OCI-LY1 (cell line): ENCODE data around the gene MMP10.
"Not testable (repeated sequence)": the region's sequence is repeated elsewhere in the genome, so short reads cannot be mapped to it uniquely, and the experiment has no call there.

Source experiments
- H2AFZ ChIP-seq: fragments of 200-600 bp; sonication (generic), shearing (Covaris generic); 2 replicates; pipeline ENCODE4 v1.6.0; 2014; ENCODE audit warnings: antibody characterized with exemption, mild to moderate bottlenecking, low read length
- H3F3A ChIP-seq: fragments of 200-600 bp; sonication (generic), shearing (Covaris generic); 2 replicates; pipeline ENCODE4 v1.6.0; 2014; ENCODE audit warnings: mild to moderate bottlenecking, antibody characterized with exemption, low read length, moderate library complexity; ENCODE audit not compliant: insufficient read depth
- H3K27ac ChIP-seq: fragments of 200-600 bp; sonication (generic); 2 replicates; pipeline ENCODE4 v1.5.1; 2014; ENCODE audit warnings: low read length, mixed run types, mild to moderate bottlenecking, low read depth; ENCODE audit not compliant: poor library complexity, severe bottlenecking
- H3K27me3 ChIP-seq: fragments of 200-600 bp; sonication (generic); 2 replicates; pipeline ENCODE4 v1.6.0; 2014; ENCODE audit warnings: antibody characterized with exemption, mild to moderate bottlenecking, low read length, moderate library complexity; ENCODE audit not compliant: insufficient read depth
- H3K36me3 ChIP-seq: fragments of 200-600 bp; sonication (generic); 2 replicates; pipeline ENCODE4 v1.6.1; 2014; ENCODE audit warnings: mild to moderate bottlenecking, antibody characterized with exemption, low read length, moderate library complexity, mixed read lengths; ENCODE audit not compliant: insufficient read depth
- H3K4me1 ChIP-seq: fragments of 200-600 bp; sonication (generic); 2 replicates; pipeline ENCODE4 v1.5.1; 2014; ENCODE audit warnings: mild to moderate bottlenecking, low read length, moderate library complexity; ENCODE audit not compliant: insufficient read depth, severe bottlenecking
- H3K4me2 ChIP-seq: fragments of 200-600 bp; sonication (generic), shearing (Covaris generic); 2 replicates; pipeline ENCODE4 v1.6.1; 2014; ENCODE audit warnings: low read length
- H3K4me3 ChIP-seq: fragments of 200-600 bp; sonication (generic); 2 replicates; pipeline ENCODE4 v1.5.1; 2014; ENCODE audit warnings: low read length, low read depth, mild to moderate bottlenecking, mixed read lengths; ENCODE audit not compliant: poor library complexity, severe bottlenecking
- H3K79me2 ChIP-seq: fragments of 200-600 bp; shearing (Covaris generic); 2 replicates; pipeline ENCODE4 v1.6.1; 2016; ENCODE audit warnings: mixed run types, low read length, mixed read lengths; ENCODE audit not compliant: insufficient read depth
- H3K9ac ChIP-seq: fragments of 200-600 bp; sonication (generic), shearing (Covaris generic); 2 replicates; pipeline ENCODE4 v1.6.1; 2014; ENCODE audit warnings: mild to moderate bottlenecking, low read length, mixed read lengths
- H3K9me2 ChIP-seq: fragments of 200-600 bp; sonication (generic), shearing (Covaris generic); 2 replicates; pipeline ENCODE4 v1.6.1; 2014; ENCODE audit warnings: low read depth, mild to moderate bottlenecking, low read length, mixed read lengths
- H3K9me3 ChIP-seq: fragments of 200-600 bp; shearing (Covaris generic); 2 replicates; pipeline ENCODE4 v1.6.1; 2014; ENCODE audit warnings: low read length, mixed read lengths
- H4K20me1 ChIP-seq: fragments of 200-600 bp; sonication (generic), shearing (Covaris generic); 2 replicates; pipeline ENCODE4 v1.6.0; 2016; ENCODE audit warnings: mild to moderate bottlenecking, low read length; ENCODE audit not compliant: insufficient read depth
- CTCF ChIP-seq: fragments of 200-600 bp; sonication (generic), shearing (Covaris generic); IDR thresholded peaks from 2 replicates; pipeline ENCODE4 v1.5.1; 2017; ENCODE audit warnings: mild to moderate bottlenecking, antibody characterized with exemption, low read length, moderate library complexity, mixed read lengths
- EZH2 ChIP-seq: fragments of 200-600 bp; sonication (generic), shearing (Covaris generic); IDR thresholded peaks from 2 replicates; pipeline ENCODE4 v1.8.0; 2017; ENCODE audit warnings: borderline replicate concordance, mixed run types, mild to moderate bottlenecking, antibody characterized with exemption, low read length, moderate library complexity, mixed read lengths

The MMP10 gene

GRCh38 chr11:102753267-102753666 lies 27.2 kb downstream of the MMP10 start:
- Histone ChIP-seq H3K4me3 (no peak overlapping the region), H2AFZ (no peak overlapping the region), H4K20me1 (no peaks in the 10 kb centered on the region), H3K27me3 (no peaks in the 10 kb centered on the region), H3K36me3 (no peaks in the 10 kb centered on the region), H3K9me2 (no peaks in the 10 kb centered on the region), H3K9ac (no peak overlapping the region), H3K4me1 (no peaks in the 10 kb centered on the region), H3K4me2 (no peak overlapping the region), H3K27ac (no peak overlapping the region), H3K79me2 (no peaks in the 10 kb centered on the region), H3F3A (no peaks in the 10 kb centered on the region), H3K9me3 (no peaks in the 10 kb centered on the region)
- TF ChIP-seq EZH2 (no peak), CTCF (no peak)

GRCh38 chr11:102751673-102752072 lies 28.8 kb downstream of the MMP10 start:
- Histone ChIP-seq H3K4me1 (no peaks in the 10 kb centered on the region), H3K9me3 (no peaks in the 10 kb centered on the region), H3K79me2 (no peaks in the 10 kb centered on the region), H3F3A (no peaks in the 10 kb centered on the region), H2AFZ (no peak overlapping the region), H4K20me1 (no peaks in the 10 kb centered on the region), H3K36me3 (no peaks in the 10 kb centered on the region), H3K4me3 (no peak overlapping the region), H3K27me3 (no peaks in the 10 kb centered on the region), H3K9me2 (no peaks in the 10 kb centered on the region), H3K4me2 (no peak overlapping the region), H3K27ac (no peak overlapping the region), H3K9ac (no peak overlapping the region)
- TF ChIP-seq CTCF (no peak), EZH2 (no peak)

GRCh38 chr11:102749101-102749722 lies 31.2 kb downstream of the MMP10 start:
- no peak overlapping the region for H3K27ac ChIP-seq
- no peaks in the 10 kb centered on the region for H3K79me2 ChIP-seq
- H3K36me3 ChIP-seq: no peaks in the 10 kb centered on the region
- no peaks in the 10 kb centered on the region for H3K9me2 ChIP-seq
- no peak overlapping the region for H2AFZ ChIP-seq
- H3K4me2 ChIP-seq: no peak overlapping the region
- no peaks in the 10 kb centered on the region for H3K4me1 ChIP-seq
- H3K9ac ChIP-seq: no peak overlapping the region
- TF ChIP-seq CTCF (no peak), EZH2 (no peak)
- H3K9me3 ChIP-seq: no peaks in the 10 kb centered on the region
- H3F3A ChIP-seq: no peaks in the 10 kb centered on the region
- no peaks in the 10 kb centered on the region for H3K27me3 ChIP-seq
- no peaks in the 10 kb centered on the region for H4K20me1 ChIP-seq
- no peak overlapping the region for H3K4me3 ChIP-seq

GRCh38 chr11:102746746-102747578 lies 33.5 kb downstream of the MMP10 start:
- H2AFZ ChIP-seq, H3K36me3 ChIP-seq, H3F3A ChIP-seq, H3K79me2 ChIP-seq, H3K4me1 ChIP-seq, H3K4me2 ChIP-seq, H3K27ac ChIP-seq, H3K9ac ChIP-seq, H3K9me3 ChIP-seq, H3K4me3 ChIP-seq, H3K27me3 ChIP-seq, H4K20me1 ChIP-seq, H3K9me2 ChIP-seq: not testable (repeated sequence)
